HG03457 (cell line): ENCODE results near the gene UGGT1.

ENCODE experiments used
- ATAC-seq: cut with Tn5 transposase; IDR thresholded peaks from one replicate; pipeline ENCODE4 v1.9.1; 2021; ENCODE audit warnings: moderate number of reproducible peaks; ENCODE audit not compliant: unreplicated experiment

Gene UGGT1

DNA sequence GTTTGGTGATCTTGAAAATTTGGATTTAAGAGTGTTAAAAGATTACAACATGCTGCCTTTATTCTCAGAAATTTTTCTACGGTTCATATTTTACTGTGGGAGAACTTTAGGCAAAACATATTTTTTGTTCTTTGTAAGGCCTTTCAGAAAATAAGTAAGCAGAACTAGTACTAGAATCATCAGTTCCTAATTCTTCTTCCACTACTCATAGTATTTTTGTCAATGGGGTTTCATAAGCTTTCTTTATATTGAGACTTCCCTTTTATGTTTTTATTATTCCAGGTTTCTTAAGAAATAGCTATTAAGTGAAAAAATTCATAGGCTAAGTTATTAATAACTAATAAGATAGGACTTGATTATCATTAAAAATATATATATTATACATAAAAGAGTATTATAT, 12.4 kb downstream of the UGGT1 start:
- ATAC-seq: no peak

DNA sequence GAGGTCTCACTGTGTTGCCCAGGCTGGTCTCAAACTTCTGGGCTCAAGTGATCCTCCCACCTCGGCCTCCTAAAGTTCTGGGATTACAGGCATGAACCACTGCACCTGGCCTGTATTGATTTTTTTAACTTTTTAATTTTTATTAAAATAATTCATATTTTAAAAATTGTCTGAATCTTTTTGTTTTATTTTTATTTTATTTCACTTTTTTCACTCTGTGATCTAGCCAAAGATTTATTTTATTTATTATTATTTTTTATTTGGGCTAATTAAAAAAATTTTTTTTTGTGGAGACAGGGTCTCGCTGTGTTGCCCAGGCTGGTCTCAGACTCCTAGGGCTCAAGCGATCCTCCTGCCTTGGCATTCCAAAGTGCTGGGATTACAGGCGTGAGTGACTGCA, 14.1 kb downstream of the UGGT1 start:
- no peak for ATAC-seq

DNA sequence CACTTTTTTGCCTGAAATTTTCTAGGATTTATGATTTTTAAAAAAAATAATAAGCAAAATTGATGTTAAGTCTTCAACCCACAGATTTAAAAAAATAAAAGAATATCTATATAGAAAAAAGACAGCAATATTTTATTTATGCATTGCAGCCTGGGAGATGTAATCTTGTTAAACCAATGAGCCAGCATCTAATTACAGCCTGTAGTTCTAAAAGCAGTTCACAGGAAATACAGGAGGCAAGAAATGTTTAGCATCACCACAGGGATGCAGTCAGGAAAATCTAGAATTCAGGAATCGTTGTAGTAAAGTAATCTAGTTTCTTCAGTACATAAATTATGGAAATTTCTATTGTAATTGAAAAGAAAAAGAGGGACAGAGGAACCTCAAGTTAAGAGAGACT, 17.2 kb downstream of the UGGT1 start:
- ATAC-seq: no peak

DNA sequence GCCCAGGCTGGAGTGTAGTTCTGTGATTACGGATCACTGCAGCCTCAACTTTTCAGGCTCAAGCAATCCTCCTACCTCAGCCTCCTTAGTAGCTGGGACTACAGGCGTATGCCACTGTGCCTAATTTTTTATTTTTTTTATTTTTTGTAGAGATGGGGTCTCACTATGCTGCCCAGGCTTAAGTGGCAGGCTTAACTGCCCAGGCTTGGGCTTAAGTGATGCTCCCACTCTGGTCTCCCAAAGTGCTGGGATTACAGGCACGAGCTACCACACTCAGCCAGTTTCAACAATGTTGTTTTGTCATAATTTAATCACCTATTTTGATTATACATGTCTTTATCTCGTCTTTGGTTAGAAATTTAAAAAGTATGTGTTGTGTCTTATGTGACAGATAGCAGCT, 18.2 kb downstream of the UGGT1 start:
- ATAC-seq: no peak

DNA sequence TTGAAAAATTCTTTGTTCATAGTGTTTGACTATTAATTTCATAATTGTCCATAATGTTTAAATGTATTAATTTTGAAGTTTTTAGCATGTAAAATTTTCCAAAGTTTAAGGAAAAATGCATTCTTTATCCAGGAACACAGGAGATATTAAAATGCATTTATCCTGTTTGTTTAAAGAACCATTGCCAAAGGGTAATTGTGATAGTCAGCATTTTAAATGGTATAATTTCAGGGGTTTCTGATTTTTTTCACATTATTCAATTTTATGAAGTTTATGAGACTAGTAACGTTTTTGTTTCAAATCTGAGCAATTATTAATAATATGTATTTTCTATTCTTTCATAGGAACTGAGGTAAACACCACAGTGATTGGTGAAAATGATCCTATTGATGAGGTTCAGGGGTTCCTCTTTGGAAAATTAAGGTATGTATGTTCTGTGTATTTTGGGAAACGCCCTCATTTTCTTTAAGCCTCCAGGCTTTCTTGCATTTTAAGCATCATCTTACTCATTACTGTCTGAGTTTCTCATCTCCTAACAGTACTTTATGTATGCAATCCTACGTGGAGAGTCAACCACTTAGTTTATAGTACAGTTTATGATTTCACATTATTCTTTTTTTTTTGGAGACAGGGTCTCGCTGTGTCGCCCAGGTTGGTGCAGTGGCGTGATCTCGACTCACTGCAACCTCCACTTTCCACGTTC, 25.1 kb downstream of the UGGT1 start:
- ATAC-seq: no peak

DNA sequence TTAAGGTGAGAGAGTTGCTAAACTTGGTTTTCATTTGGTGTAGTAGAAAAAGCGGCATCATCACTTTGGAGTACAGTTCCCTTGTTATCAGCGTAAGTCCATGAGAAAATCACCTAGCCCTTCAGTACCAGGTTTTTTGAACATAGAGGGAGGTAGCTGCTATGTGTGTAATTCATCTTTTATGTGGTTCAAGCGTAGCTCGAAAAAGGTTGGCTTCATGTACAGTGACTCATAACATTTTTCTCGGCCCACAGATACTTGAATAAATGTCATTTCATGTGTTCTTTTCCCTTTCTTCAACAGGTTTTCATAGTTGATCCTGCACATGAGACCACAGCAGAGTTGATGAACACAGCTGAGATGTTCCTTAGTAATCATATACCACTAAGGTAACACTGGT, 43.6 kb downstream of the UGGT1 start:
- no peak for ATAC-seq

DNA sequence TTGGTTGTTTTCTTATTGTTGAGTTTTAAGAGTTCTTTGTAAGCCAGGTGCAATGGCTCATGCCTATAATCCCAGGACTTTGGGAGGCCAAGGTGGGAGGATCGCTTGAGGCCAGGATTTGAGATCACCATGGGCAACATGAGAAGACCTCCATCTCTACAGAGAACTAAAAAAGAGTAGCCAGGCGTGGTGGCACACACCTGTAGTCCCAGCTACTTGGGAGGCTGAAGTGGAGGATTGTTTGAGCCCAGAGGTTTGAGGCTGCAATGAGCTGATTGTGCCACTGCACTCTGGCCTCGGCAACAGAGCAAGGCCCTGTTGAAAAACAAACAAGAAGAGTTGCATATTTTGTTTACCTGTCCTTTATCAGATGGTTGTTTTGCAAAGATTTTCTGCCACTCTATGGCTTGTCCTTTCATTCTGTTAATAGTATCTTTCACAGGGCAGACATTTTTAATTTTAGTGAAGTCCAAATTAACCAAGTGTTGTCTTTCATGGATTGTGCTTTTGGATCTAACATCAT, 46.2 kb downstream of the UGGT1 start:
- ATAC-seq: no peak

DNA sequence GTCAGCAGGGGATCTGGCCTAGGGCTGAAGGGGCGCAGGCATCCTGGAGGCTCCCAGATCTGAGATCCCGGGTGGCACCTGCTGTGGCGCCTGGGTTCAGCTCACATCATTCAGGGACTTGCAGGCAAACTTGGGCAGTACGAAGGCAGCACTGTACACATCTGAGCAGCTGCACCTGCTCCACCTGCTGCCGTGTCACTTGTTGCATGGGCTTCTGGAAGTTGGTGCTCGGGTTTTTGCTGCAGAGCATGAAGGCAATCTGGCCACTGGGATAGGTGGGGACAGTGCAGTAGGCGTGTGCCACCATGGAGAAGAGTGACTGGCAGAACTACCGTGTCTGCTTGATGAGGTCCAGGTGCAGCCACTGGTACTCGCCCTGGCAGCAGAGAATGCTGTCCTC, 48.6 kb downstream of the UGGT1 start:
- no peak for ATAC-seq

DNA sequence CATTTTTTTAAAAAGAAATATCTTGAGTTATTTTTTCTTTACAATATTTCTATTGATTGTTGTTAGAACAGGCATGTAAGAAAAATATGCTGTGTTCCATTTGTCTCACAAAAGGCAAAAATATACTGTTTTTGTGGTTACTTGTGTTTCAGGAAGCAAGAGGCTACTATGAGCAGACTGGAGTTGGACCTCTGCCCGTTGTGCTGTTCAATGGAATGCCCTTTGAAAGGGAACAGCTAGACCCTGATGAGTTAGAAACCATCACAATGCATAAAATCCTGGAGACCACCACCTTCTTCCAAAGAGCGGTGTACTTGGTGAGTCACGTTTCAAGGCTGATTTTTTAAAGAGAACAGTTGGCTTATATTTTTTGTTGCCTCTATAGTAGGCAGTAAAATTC, 54.7 kb downstream of the UGGT1 start:
- no peak for ATAC-seq

DNA sequence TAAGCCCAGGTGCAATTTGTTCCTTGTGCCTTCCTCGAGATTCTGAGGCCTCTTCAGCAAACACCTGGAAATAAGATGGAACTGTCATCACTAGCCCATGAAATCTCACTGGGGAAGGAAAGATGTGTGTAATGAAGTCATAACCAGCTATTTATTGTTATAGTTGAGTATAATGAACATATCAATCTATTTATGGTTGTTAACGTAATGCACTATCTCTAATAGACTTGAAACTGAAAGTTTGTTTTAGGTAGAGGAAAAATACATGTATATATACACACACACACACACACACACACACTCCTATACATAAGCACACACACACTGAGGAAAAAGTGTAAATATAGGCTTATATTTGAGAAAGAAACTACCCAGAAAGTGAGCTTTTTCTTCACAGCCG, 62.8 kb downstream of the UGGT1 start:
- no peak for ATAC-seq

DNA sequence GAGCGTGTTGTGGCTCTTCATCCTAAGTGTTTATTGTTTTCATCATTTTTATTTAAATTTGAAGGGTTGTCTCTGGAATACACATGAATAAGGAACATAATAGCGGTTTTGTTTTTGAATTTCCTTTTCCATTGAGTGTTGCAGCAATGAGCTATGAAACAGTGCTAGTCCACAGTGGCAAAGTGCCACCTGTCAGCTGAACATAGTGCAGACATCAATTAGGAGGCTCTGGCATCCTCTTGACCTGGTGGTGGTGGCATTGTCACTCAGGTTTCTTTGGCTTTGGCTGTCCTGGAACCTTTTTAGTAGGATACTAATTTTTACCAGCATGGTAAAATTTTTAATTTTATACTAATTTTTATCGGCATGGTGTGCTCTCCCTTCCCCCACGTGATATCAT, 63.2 kb downstream of the UGGT1 start:
- ATAC-seq: no peak

DNA sequence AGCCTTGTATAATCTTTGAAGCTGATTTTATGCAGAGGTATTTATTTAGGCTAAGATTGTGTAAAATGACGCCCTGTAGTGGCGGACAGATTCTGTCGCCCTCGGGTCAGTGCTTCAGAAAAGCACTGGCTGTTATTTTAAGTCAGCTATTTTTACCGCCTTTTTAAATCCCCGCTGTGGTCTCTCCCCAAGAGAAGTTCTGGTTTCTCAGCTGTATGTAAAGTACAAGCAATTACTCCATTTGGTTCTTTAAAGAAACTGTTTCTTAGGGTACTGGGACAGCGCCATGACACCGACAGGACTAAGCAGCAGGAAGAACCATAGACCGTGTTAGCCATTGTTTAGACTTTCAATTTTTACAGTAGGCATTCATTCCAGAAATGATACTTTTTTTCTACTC, 65.0 kb downstream of the UGGT1 start:
- no peak for ATAC-seq

DNA sequence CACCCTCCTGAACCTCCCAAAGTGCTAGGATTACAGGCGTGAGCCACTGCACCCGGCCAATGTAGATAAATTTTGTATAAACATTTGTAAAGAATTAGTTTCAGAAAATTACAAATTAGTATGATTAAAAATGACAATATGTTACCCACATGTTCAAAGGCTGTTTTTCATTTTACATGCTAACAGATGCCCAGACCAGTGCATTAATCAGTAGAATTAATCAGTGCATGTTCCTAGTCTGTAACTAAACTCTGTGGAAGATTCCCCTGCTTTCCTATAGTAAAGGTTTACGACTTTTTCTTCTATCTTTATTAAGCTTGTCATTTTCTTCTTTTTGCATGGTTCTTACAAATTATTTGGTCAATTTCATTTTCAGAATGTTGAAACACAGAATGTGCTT, 65.8 kb downstream of the UGGT1 start:
- no peak for ATAC-seq

DNA sequence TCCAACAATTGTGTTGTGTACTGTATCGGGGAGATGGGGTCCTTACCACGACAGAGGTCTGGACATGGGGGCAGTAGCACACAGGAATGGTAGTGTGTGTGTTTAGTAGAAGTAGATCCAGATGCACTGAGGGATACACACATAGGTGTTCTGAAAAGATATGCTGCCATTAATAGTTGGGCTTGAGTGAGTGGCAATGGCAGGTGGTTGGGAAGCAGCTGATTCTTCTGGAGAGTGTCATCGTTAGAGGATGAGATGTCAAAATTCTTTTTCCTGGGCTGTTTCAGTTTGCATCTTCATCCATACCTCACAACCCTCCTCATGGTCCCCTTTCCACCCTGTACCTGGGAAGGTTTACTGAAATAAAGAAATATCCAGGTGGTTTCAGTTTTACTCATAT, 66.6 kb downstream of the UGGT1 start:
- no peak for ATAC-seq

DNA sequence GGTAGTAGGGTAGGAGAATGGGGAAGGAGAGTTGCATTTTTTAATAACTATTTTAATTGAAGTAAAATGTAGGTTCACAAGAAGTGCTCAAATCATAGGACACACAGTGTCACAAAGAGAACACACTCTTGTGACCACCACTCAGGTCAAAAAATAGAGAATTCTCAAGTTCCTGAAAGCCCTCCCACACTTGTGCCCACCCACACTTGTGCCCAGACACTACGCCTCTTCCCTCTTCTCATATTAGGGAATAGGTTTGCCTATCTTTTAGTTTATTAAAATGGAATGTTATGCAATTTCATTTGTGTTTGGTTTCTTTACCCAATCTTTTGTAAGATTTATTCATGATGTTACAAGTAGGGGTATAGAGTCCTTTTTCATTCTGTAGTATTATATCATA, 67.2 kb downstream of the UGGT1 start:
- no peak for ATAC-seq

DNA sequence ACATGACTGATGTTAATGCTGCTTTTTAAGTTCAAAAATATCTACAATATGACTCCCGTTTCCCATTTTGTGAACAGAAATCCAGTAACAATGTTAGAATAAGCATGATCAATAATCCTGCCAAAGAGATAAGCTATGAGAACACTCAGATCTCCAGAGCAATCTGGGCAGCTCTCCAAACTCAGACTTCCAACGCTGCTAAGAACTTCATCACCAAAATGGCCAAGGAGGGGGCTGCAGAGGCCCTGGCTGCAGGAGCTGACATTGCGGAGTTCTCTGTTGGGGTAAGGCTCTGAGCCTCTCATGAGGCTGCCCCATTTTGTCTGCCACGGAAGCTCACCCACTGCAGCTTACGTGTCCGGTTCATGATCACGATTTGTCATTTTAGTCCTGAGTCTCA, 68.4 kb downstream of the UGGT1 start:
- ATAC-seq: no peak

DNA sequence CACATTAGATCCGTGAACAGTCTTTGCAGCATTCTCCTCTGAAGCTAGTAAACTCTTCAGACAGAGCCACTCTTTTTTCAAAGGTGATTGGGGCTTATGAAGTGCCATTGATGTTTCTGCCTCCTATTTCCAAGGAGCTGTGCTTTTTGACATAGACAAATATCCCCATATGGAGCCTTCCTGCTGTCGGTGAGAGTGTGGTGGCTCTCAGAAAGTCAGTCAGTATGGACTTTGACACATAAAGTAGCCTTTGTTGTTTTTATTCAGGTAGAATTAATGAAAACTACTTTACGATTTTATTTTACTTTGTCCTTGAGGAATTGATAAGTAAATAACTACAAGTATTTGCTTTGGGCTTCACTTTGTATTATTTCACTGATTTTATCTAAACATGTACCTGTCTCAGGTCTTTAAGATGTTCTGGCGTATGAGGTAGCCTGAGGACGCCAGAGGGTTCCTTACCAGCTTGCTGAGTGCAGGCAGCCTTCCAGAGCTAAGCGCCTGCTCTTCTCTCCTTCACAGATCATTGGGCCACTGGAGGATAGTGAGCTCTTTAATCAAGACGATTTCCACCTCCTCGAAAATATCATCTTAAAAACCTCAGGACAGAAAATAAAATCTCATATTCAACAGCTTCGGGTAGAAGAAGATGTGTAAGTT, 69.7 kb downstream of the UGGT1 start:
- ATAC-seq: no peak

DNA sequence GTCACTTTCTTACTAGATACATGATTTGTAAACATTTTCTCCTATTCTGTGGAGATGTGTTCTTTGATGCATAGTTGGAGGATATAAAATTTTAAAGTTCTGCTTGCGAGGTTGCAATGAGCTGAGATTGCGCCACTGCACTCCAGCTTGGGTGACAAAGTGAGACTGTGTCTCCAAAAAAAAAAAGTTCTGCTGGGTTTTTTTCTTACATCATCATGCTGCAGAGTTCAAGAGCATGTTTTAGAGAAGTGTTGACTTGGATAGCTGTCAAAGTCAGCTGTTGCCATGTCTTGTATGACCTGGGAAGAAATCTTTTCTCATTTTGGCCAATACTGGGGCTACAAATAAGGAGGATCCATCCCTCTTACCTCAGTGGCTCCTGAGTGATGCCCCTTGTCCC, 71.3 kb downstream of the UGGT1 start:
- no peak for ATAC-seq

DNA sequence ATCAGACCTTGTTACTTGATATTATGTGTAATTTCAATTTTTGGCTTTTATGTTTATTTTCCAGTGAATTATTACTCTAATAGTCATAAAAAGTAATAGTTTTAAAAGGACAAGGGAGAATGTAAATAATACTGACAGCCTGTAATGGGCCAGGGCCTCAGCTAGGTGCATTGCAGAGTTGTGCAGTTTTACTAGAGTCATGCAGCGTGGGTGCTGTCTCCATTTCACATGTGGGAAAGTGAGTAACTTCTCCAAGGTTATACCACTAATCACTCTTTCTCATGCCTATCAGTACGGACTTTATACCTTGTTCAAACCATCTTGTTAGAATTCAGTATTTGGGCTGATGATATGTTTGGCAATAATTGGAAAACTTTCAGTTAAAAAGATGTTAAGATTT, 73.3 kb downstream of the UGGT1 start:
- no peak for ATAC-seq

DNA sequence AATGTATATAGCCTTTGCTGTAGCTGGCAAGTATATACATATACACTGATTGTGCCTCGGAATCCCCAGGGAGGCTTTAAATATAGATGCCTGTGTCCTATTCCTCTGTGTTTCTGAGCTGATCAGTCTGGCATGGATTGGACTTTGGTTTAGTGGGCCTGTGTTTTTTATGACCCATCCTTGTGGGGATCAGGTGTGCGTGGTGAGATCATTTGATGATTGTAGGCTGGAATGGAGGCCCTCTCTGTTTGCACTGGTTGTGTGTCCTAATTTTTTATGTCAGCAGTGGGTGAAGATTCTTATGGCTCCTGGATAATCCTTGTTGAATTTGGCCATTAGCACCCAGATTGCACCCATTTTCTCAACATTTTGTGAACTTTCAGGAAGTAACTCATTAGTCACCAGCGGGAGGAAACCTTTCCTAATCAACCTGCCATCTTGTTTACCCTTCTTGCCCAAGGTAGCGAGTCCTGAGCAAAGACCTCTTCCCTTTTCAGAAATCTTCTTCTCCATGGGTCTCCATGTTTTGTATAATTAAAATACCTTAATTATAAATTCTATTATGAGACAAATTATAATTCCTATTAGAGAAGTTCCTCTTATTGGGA, 75.8 kb downstream of the UGGT1 start:
- no peak for ATAC-seq

DNA sequence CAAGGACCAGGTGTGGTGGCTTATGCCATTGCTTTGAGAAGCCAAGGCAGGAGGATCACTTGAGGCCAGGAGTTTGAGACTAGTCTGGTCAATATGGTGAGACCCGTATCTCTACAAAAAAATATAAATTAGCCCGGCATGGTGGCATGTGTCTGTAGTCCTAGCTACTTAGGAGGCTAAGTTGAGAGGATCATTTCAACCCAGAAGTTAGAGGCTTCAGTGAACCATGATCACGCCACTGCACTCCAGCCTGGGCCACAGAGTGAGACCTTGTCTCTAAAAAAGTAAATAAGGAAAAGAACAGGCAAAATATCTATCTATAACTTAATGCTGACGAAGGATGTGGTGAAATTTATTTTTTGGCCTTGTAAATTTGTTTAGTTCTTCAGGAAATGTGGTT, 78.1 kb downstream of the UGGT1 start:
- ATAC-seq: no peak

DNA sequence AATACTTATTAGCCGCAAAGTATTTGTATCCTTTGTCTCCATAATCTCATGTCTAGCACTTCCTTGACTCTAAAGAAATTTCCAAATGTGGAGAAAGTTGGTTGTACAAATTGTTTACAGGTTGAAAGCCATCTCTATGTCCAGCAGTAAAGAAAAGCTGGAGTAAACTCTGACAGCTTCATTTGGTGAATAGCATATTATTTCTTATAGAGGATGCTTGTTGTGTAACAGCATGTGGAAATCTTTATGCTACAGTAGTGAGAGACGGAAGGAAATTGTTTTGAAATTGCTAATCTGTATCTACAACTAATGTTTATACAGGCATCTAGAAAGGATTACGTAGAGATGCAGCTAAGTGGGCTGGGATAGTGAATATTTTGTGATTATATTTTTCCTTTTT, 78.5 kb downstream of the UGGT1 start:
- no peak for ATAC-seq
